AG04450 (cell line): ENCODE results near the gene CLDN7. TPM values are rescaled to one million over a fixed set of nuclear protein-coding genes. Genes with fewer than 3 reads are reported as not detected.
"Not testable (repeated sequence)": the region's sequence is repeated elsewhere in the genome, so short reads cannot be mapped to it uniquely, and the experiment has no call there.

Source experiments
- CTCF ChIA-PET: fragments of 300-600, 350-600 bp; formaldehyde crosslinking; extraction: SDS; loops from one replicate; lab custom pipeline; 2022; ENCODE audit warnings: antibody characterized with exemption, inconsistent platforms; lab: Charles Lee
- POLR2A ChIA-PET: fragments of 350-600 bp; formaldehyde crosslinking; extraction: SDS; loops from one replicate; lab custom pipeline; 2021; ENCODE audit warnings: antibody characterized with exemption, inconsistent platforms; lab: Yijun Ruan, JAX
- DNase-seq: peaks from one replicate; pipeline ENCODE4 v3.0.0-alpha.2; 2011; ENCODE audit warnings: low read depth, low spot score
- H3K27ac ChIP-seq: one replicate; pipeline ENCODE4 v1.5.1; 2012; ENCODE audit warnings: low read depth, low read length, control low read depth
- H3K27me3 ChIP-seq: one replicate; pipeline ENCODE4 v1.6.0; 2012; ENCODE audit warnings: low read length; ENCODE audit not compliant: control insufficient read depth, insufficient read depth
- H3K4me3 ChIP-seq: 2 replicates; pipeline ENCODE4 v1.5.1; 2011; ENCODE audit warnings: mild to moderate bottlenecking, low read depth, low read length, control low read depth
- H3K9me3 ChIP-seq: 2 replicates; pipeline ENCODE4 v1.5.1; 2012; ENCODE audit warnings: low read length; ENCODE audit not compliant: control insufficient read depth, insufficient read depth
- CTCF ChIP-seq: IDR thresholded peaks from 2 replicates; pipeline ENCODE4 v1.5.1; 2011; ENCODE audit warnings: low read depth, low read length, control low read depth, inconsistent platforms
- polyA plus RNA-seq: library from polyadenylated mRNA; depleted of rRNA; stranded (reverse); fragments of >200 nt; gene quantifications from 2 replicates; pipeline ENCODE4 v1.2.3, GENCODE V29; 2011

The CLDN7 gene
- polyA plus RNA-seq, 1 experiment: 0.84 TPM

GRCh38 chr17:7248796-7249195, 13.5 kb downstream of the CLDN7 start:
- ChIA-PET CTCF (no interaction called here), POLR2A (no interaction called here)
- no peak for DNase-seq
- Histone ChIP-seq H3K27me3 (no peaks in the 10 kb centered on the region), H3K27ac (no peak overlapping the region), H3K4me3 (no peak overlapping the region), H3K9me3 (no peaks in the 10 kb centered on the region; the same call in 1 of the 2 replicates)
- no peak for TF ChIP-seq CTCF

DNA sequence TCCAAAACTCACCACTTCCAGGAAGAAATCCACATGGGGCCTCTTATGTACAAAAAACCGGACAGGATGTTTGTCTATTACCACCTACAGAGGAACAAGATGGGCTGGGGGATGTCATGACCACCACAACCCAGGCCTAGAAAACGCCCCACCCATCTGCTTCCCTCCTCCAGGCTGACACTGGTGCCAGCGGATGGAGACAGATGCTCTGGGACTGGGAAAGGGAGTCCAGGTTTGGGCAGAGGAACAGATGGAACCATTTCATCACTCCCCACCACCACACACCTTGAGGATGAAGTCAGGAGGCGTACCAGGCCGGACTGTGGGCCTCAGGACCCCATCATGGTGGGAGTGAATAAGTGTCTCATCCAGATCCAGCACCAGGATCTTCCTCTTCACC, 15.5 kb downstream of the CLDN7 start:
- ChIA-PET POLR2A (no interaction called here), CTCF (no interaction called here)
- Histone ChIP-seq H3K4me3 (no peak overlapping the region), H3K27me3 (no peaks in the 10 kb centered on the region), H3K9me3 (peaks cover 3% of the 10 kb centered on the region; the same call in 1 of the 2 replicates), H3K27ac (no peak overlapping the region)
- no peak for TF ChIP-seq CTCF
- DNase-seq: no peak

GRCh38 chr17:7243838-7244237, 18.4 kb downstream of the CLDN7 start:
- POLR2A ChIA-PET: interaction anchor here (1.0 to 2.9 kb wide), 2 partner anchors 23 to 52 kb away, joined by 3 to 12 read pairs; partner anchors contain the start of genes ACADVL and DLG4
- CTCF ChIA-PET, H3K27ac ChIP-seq: not testable (repeated sequence)

DNA sequence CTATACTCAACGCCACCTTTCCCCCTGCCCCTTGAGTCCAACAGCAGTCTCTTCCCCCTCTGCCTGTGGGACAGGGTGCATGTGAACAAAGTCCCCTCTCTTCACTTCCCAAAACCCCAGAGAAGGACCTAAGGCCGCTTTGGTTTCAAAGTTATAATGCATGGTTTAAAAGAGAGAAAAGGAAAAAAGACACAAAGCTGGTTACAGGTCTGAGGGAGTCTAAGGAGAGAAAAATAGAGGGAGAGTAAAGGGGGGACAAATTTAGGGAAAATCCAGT, 18.9 kb downstream of the CLDN7 start:
- H3K9me3 ChIP-seq: peaks cover 3% of the 10 kb centered on the region; the same call in 1 of the 2 replicates
- CTCF ChIA-PET: interaction anchor here (1.4 kb wide), 1 partner anchor 62 kb away, joined by 3 read pairs; no protein-coding TSS in a partner anchor
- no peaks in the 10 kb centered on the region for H3K27me3 ChIP-seq
- no peak for DNase-seq
- TF ChIP-seq CTCF: no peak
- POLR2A ChIA-PET: interaction anchor here (1.0 to 2.9 kb wide), 4 partner anchors 8 to 53 kb away, joined by 3 to 18 read pairs (median 8); partner anchors contain the start of genes ACADVL, CTDNEP1, DLG4 and ELP5
- peak overlapping the region; percentile 94 for H3K27ac ChIP-seq
- peak overlapping the region; percentile 97 for H3K4me3 ChIP-seq

More at GRCh38 chr17:7243838-7244237, 18.4 kb downstream of the CLDN7 start:
- H3K27me3 ChIP-seq, DNase-seq, H3K4me3 ChIP-seq, H3K9me3 ChIP-seq: not testable (repeated sequence)

GRCh38 chr17:7242717-7243452, 19.4 kb downstream of the CLDN7 start:
- Histone ChIP-seq H3K27ac (peak overlapping the region; percentile 94), H3K27me3 (no peaks in the 10 kb centered on the region), H3K9me3 (peaks cover 3% of the 10 kb centered on the region; the same call in 1 of the 2 replicates), H3K4me3 (peak overlapping the region; percentile 97)
- CTCF ChIA-PET: interaction anchor here (0.6 to 1.4 kb wide), 10 partner anchors 9 to 283 kb away, joined by 3 to 21 read pairs (median 4); partner anchors contain the start of genes CTDNEP1 and TMEM256
- POLR2A ChIA-PET: interaction anchor here (0.7 to 2.9 kb wide), 8 partner anchors 9 to 87 kb away, joined by 3 to 18 read pairs (median 4); partner anchors contain the start of genes ACADVL, CTDNEP1, DLG4 and DVL2
- peak; percentile 91 for DNase-seq
- no peak for TF ChIP-seq CTCF
